Tibial nerve (tissue), 3 donors: ENCODE measurements around the gene SLC9A9.

ENCODE experiments used
- CTCF ChIP-seq, 5 experiments: fragments of 200-600 bp in 3 of 5; fragments of 450-650 bp in 2 of 5; sonication (generic) in 3 of 5; IDR thresholded peaks; one replicate each; pipeline ENCODE4 v1.5.1; 2016 to 2019; ENCODE audit warnings: antibody characterized with exemption in 5 of 5, mild to moderate bottlenecking in 3 of 5, moderate library complexity in 2 of 5
- POLR2A ChIP-seq, 2 donors: fragments of 450-650 bp; IDR thresholded peaks; one replicate each; pipeline ENCODE4 v1.6.1; 2017; ENCODE audit warnings: antibody characterized with exemption in 2 of 2, mild to moderate bottlenecking in 2 of 2, moderate library complexity in 2 of 2

- TF ChIP-seq CTCF (IDR thresholded peaks at IDR 0.05), result no peak
- TF ChIP-seq POLR2A (IDR thresholded peaks at IDR 0.05), result no peak
These were observed 606.8 kb downstream of the SLC9A9 start for GRCh38 chr3:143241481-143241951.
